ENCODE results near the gene NOS3. TPM values are rescaled to one million over a fixed set of nuclear protein-coding genes. Genes with fewer than 3 reads are reported as not detected.

Gene NOS3
- total RNA-seq, 3 donors from 2014 or later (not counting 1 experiment from before 2014, with no cell fraction given): 2.6 to 5.9 (median 3.8) TPM

DNA sequence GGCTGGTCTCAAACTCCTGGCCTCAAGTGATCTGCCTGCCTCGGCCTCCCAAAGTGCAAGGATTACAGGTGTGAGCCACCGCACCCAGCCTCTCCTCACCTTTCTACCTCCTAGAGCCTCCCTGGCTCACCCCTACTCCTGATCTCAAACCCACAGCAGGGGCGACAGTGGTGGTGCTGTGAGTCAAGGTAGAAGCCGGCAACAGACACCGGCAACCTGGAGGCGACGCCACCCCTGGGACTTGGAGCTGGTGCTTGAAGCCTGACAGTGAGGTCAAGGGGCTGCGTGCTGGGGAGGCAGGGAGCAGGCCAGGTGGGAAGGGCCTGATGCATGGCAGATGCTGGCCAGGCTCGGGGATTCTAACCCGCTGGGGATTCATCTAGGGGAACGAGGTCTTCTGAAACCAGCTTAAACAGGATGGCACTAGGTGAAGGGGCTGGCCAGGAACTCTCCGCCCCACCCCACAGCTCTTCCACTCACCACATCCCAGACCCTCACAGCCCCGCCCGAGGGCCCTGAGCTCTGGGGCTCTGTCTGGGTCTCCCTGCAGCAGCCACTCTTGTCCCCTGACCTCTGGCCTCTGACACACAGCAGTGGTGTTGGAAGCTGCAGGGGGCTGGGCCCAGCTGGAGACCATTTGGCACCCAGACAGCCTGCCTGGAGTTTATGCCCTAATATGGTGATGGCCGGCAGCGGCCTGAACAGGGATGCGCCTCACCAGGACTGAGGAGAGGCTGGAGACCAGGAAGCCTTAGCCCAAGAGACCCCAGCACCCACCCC is 29.1 kb upstream of the NOS3 start:
- H3K4me3 ChIP-seq (ENCODE audit: low read length): no peak overlapping the region
- H3K27ac ChIP-seq (ENCODE audit: low read length): no peak overlapping the region
- DNase-seq: no peak
- TF ChIP-seq, protein P1, sequence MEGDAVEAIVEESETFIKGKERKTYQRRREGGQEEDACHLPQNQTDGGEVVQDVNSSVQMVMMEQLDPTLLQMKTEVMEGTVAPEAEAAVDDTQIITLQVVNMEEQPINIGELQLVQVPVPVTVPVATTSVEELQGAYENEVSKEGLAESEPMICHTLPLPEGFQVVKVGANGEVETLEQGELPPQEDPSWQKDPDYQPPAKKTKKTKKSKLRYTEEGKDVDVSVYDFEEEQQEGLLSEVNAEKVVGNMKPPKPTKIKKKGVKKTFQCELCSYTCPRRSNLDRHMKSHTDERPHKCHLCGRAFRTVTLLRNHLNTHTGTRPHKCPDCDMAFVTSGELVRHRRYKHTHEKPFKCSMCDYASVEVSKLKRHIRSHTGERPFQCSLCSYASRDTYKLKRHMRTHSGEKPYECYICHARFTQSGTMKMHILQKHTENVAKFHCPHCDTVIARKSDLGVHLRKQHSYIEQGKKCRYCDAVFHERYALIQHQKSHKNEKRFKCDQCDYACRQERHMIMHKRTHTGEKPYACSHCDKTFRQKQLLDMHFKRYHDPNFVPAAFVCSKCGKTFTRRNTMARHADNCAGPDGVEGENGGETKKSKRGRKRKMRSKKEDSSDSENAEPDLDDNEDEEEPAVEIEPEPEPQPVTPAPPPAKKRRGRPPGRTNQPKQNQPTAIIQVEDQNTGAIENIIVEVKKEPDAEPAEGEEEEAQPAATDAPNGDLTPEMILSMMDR (IDR thresholded peaks at IDR 0.05): no peak
- ATAC-seq: no peak
- H3K36me3 ChIP-seq (ENCODE audit: control insufficient read depth, insufficient read depth, low read length): no peaks in the 10 kb centered on the region
- Mint-ChIP-seq H3K9me3 (no peaks in the 10 kb centered on the region), H3K4me3 (no peak overlapping the region), H3K27me3 (ENCODE audit: low read depth in 2 of 2) (peaks cover 42 to 46% of the 10 kb centered on the region in 2 donors), H3K36me3 (no peaks in the 10 kb centered on the region), H3K4me1 (peaks cover 0 to 13% of the 10 kb centered on the region in 2 donors), H3K27ac (no peak overlapping the region)
- WGBS (ENCODE audit: insufficient coverage): 76% methylated on average over 17 of the region's 17 CpGs
- H3K27me3 ChIP-seq (ENCODE audit: control insufficient read depth, insufficient read depth, low read length): peaks cover 11% of the 10 kb centered on the region
- H3K4me1 ChIP-seq (ENCODE audit: control insufficient read depth, insufficient read depth, low read length): peaks cover 4% of the 10 kb centered on the region
- intact Hi-C loops (cut with micrococcal nuclease): loop anchor here (5.0 kb wide), 1 partner anchor 56 kb away; no protein-coding TSS in a partner anchor
- H3K9me3 ChIP-seq (ENCODE audit: control insufficient read depth, insufficient read depth, low read length): no peaks in the 10 kb centered on the region

DNA sequence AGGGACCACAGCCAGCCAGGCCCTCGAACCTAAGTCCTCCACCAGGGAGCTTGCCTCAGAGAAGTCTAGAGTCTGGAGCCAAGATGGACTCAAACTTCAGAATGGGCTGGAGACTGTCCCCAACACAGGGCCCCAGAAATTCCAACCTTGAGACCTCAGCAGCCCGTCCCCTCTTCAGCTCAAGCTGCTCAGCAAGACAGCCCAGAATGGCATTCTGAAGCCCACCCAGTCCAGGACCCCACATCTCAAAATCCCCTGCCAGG is 28.6 kb upstream of the NOS3 start:
- H3K36me3 ChIP-seq (ENCODE audit: control insufficient read depth, insufficient read depth, low read length): no peaks in the 10 kb centered on the region
- no peaks in the 10 kb centered on the region for H3K9me3 Mint-ChIP-seq
- peaks cover 0 to 12% of the 10 kb centered on the region in 2 donors for H3K4me1 Mint-ChIP-seq
- H3K27ac ChIP-seq (ENCODE audit: low read length): no peak overlapping the region
- TF ChIP-seq, protein P1 (IDR thresholded peaks at IDR 0.05): no peak
- peaks cover 4% of the 10 kb centered on the region for H3K4me1 ChIP-seq (ENCODE audit: control insufficient read depth, insufficient read depth, low read length)
- H3K4me3 ChIP-seq (ENCODE audit: low read length): no peak overlapping the region
- H3K4me3 Mint-ChIP-seq: no peak overlapping the region
- DNase-seq (no peak), ATAC-seq (no peak)
- intact Hi-C loops (cut with micrococcal nuclease): loop anchor here (5.0 kb wide), 1 partner anchor 55 kb away; no protein-coding TSS in a partner anchor
- H3K9me3 ChIP-seq (ENCODE audit: control insufficient read depth, insufficient read depth, low read length): no peaks in the 10 kb centered on the region
- H3K27ac Mint-ChIP-seq: no peak overlapping the region
- WGBS (ENCODE audit: insufficient coverage): 72% methylated on average over 2 of the region's 2 CpGs
- peaks cover 39 to 42% of the 10 kb centered on the region in 2 donors for H3K27me3 Mint-ChIP-seq (ENCODE audit: low read depth in 2 of 2)
- H3K27me3 ChIP-seq (ENCODE audit: control insufficient read depth, insufficient read depth, low read length): peaks cover 11% of the 10 kb centered on the region
- H3K36me3 Mint-ChIP-seq: no peaks in the 10 kb centered on the region

- Mint-ChIP-seq H3K9me3 (no peaks in the 10 kb centered on the region), H3K27ac (no peak overlapping the region), H3K36me3 (no peaks in the 10 kb centered on the region), H3K4me1 (peaks cover 0 to 9% of the 10 kb centered on the region in 2 donors), H3K4me3 (no peak overlapping the region), H3K27me3 (ENCODE audit: low read depth in 2 of 2) (peaks cover 39 to 42% of the 10 kb centered on the region in 2 donors)
- DNase-seq: peak; percentile 48 to 81
- no peaks in the 10 kb centered on the region for H3K9me3 ChIP-seq (ENCODE audit: control insufficient read depth, insufficient read depth, low read length)
- intact Hi-C loops (cut with micrococcal nuclease): loop anchor here (1.0 to 5.0 kb wide), 2 partner anchors 55 to 149 kb away; no protein-coding TSS in a partner anchor
- no peak overlapping the region for H3K4me3 ChIP-seq (ENCODE audit: low read length)
- 28% methylated on average over 20 of the region's 23 CpGs for WGBS (ENCODE audit: insufficient coverage)
- peaks cover 9% of the 10 kb centered on the region for H3K27me3 ChIP-seq (ENCODE audit: control insufficient read depth, insufficient read depth, low read length)
- no peak overlapping the region for H3K27ac ChIP-seq (ENCODE audit: low read length)
- peak; percentile 66 to 98 (median 94) for ATAC-seq
- H3K4me1 ChIP-seq (ENCODE audit: control insufficient read depth, insufficient read depth, low read length): peaks cover 4% of the 10 kb centered on the region
- TF ChIP-seq, protein P1 (IDR thresholded peaks at IDR 0.05): peak; percentile 72
- no peaks in the 10 kb centered on the region for H3K36me3 ChIP-seq (ENCODE audit: control insufficient read depth, insufficient read depth, low read length)
These were observed 28.0 kb upstream of the NOS3 start for GRCh38 chr7:150962553-150963399.
